Central memory CD8-positive, alpha-beta T cell (primary cell): ENCODE data around the gene PASK.
"Not testable (repeated sequence)": the region's sequence is repeated elsewhere in the genome, so short reads cannot be mapped to it uniquely, and the experiment has no call there.

ENCODE experiments used
- ATAC-seq: fragments of 150-1000 bp; cut with Tn5 transposase; replicated peaks from 2 replicates; pipeline ENCODE4 v1.10.0; 2022; ENCODE audit warnings: mild to moderate bottlenecking, moderate FRiP score, moderate number of reproducible peaks; ENCODE audit not compliant: poor library complexity, severe bottlenecking; ENCODE audit errors: extremely low read depth
- DNase-seq, 2 donors: peaks; one replicate each; pipeline ENCODE4 v3.0.0; 2021; ENCODE audit warnings: low spot score in 2 of 2
- H3K27ac Mint-ChIP-seq: one replicate; pipeline ENCODE4 v1.8.0; 2022; ENCODE audit warnings: low read depth, mild to moderate bottlenecking, moderate library complexity, mixed read lengths
- H3K27me3 Mint-ChIP-seq: one replicate; pipeline ENCODE4 v1.8.0; 2022; ENCODE audit warnings: mixed read lengths
- H3K36me3 Mint-ChIP-seq: one replicate; pipeline ENCODE4 v1.8.0; 2022; ENCODE audit warnings: mild to moderate bottlenecking, moderate library complexity, mixed read lengths; ENCODE audit not compliant: insufficient read depth
- H3K4me1 Mint-ChIP-seq: one replicate; pipeline ENCODE4 v1.8.0; 2022; ENCODE audit warnings: mixed read lengths
- H3K4me3 Mint-ChIP-seq: one replicate; pipeline ENCODE4 v1.8.0; 2022; ENCODE audit warnings: mild to moderate bottlenecking, moderate library complexity, mixed read lengths
- H3K9me3 Mint-ChIP-seq: one replicate; pipeline ENCODE4 v1.8.0; 2022; ENCODE audit warnings: mixed read lengths

Gene PASK

GRCh38 chr2:241096979-241097378 lies 52.3 kb downstream of the PASK start:
- H3K36me3 Mint-ChIP-seq: peaks cover 34% of the 10 kb centered on the region
- peak overlapping the region; percentile 81 for H3K27ac Mint-ChIP-seq
- peaks cover 67% of the 10 kb centered on the region for H3K4me1 Mint-ChIP-seq
- no peaks in the 10 kb centered on the region for H3K27me3 Mint-ChIP-seq
- DNase-seq (no peak), ATAC-seq (no peak)
- no peak overlapping the region for H3K4me3 Mint-ChIP-seq
- no peaks in the 10 kb centered on the region for H3K9me3 Mint-ChIP-seq

- H3K27me3 Mint-ChIP-seq: no peaks in the 10 kb centered on the region
- peak overlapping the region; percentile 23 for H3K4me3 Mint-ChIP-seq
- H3K36me3 Mint-ChIP-seq: peaks cover 36% of the 10 kb centered on the region
- H3K27ac Mint-ChIP-seq: peak overlapping the region; percentile 81
- DNase-seq (no peak), ATAC-seq (peak; percentile 99)
- no peaks in the 10 kb centered on the region for H3K9me3 Mint-ChIP-seq
- H3K4me1 Mint-ChIP-seq: peaks cover 61% of the 10 kb centered on the region
Observed at GRCh38 chr2:241095594-241096290, 53.5 kb downstream of the PASK start.

- DNase-seq (no peak), ATAC-seq (no peak)
- Mint-ChIP-seq H3K27me3 (no peaks in the 10 kb centered on the region), H3K9me3 (no peaks in the 10 kb centered on the region), H3K36me3 (peaks cover 39% of the 10 kb centered on the region), H3K27ac (peak overlapping the region; percentile 81), H3K4me1 (peaks cover 54% of the 10 kb centered on the region), H3K4me3 (no peak overlapping the region)
Observed at GRCh38 chr2:241094924-241095420, 54.3 kb downstream of the PASK start.

GRCh38 chr2:241094172-241094571 lies 55.1 kb downstream of the PASK start:
- H3K4me1 Mint-ChIP-seq: peaks cover 46% of the 10 kb centered on the region
- no peak overlapping the region for H3K4me3 Mint-ChIP-seq
- no peak for DNase-seq
- H3K36me3 Mint-ChIP-seq: peaks cover 40% of the 10 kb centered on the region
- no peaks in the 10 kb centered on the region for H3K9me3 Mint-ChIP-seq
- no peaks in the 10 kb centered on the region for H3K27me3 Mint-ChIP-seq
- no peak overlapping the region for H3K27ac Mint-ChIP-seq
- ATAC-seq: no peak

GRCh38 chr2:241093133-241093781 lies 56.0 kb downstream of the PASK start:
- H3K4me1 Mint-ChIP-seq: peaks cover 40% of the 10 kb centered on the region
- H3K27ac Mint-ChIP-seq: peak overlapping the region; percentile 49
- H3K27me3 Mint-ChIP-seq, DNase-seq, H3K4me3 Mint-ChIP-seq, ATAC-seq, H3K9me3 Mint-ChIP-seq: not testable (repeated sequence)
- H3K36me3 Mint-ChIP-seq: peaks cover 40% of the 10 kb centered on the region

- Mint-ChIP-seq H3K27ac (peak overlapping the region; percentile 49), H3K4me1 (peaks cover 38% of the 10 kb centered on the region), H3K36me3 (peaks cover 44% of the 10 kb centered on the region), H3K27me3 (no peaks in the 10 kb centered on the region), H3K4me3 (no peak overlapping the region), H3K9me3 (no peaks in the 10 kb centered on the region)
- ATAC-seq (no peak), DNase-seq (no peak)
Observed at GRCh38 chr2:241092677-241093076, 56.6 kb downstream of the PASK start.

- H3K27ac Mint-ChIP-seq: no peak overlapping the region
- peaks cover 30% of the 10 kb centered on the region for H3K4me1 Mint-ChIP-seq
- no peak for ATAC-seq
- H3K36me3 Mint-ChIP-seq: peaks cover 49% of the 10 kb centered on the region
- H3K4me3 Mint-ChIP-seq: no peak overlapping the region
- no peaks in the 10 kb centered on the region for H3K27me3 Mint-ChIP-seq
- no peak for DNase-seq
- no peaks in the 10 kb centered on the region for H3K9me3 Mint-ChIP-seq
Observed at GRCh38 chr2:241091734-241092445, 57.4 kb downstream of the PASK start.

GRCh38 chr2:241091201-241091600 lies 58.1 kb downstream of the PASK start:
- no peaks in the 10 kb centered on the region for H3K9me3 Mint-ChIP-seq

GRCh38 chr2:241088791-241089732 lies 60.2 kb downstream of the PASK start:
- H3K27me3 Mint-ChIP-seq: no peaks in the 10 kb centered on the region
- no peak for DNase-seq
- peaks cover 42% of the 10 kb centered on the region for H3K36me3 Mint-ChIP-seq
- H3K27ac Mint-ChIP-seq: no peak overlapping the region
- H3K4me1 Mint-ChIP-seq: peaks cover 5% of the 10 kb centered on the region
- no peaks in the 10 kb centered on the region for H3K9me3 Mint-ChIP-seq
- ATAC-seq: no peak
- no peak overlapping the region for H3K4me3 Mint-ChIP-seq

More at GRCh38 chr2:241091201-241091600, 58.1 kb downstream of the PASK start:
- H3K36me3 Mint-ChIP-seq: peaks cover 49% of the 10 kb centered on the region
- no peak for ATAC-seq
- H3K4me3 Mint-ChIP-seq: no peak overlapping the region
- no peaks in the 10 kb centered on the region for H3K27me3 Mint-ChIP-seq
- no peak overlapping the region for H3K27ac Mint-ChIP-seq
- H3K4me1 Mint-ChIP-seq: peaks cover 23% of the 10 kb centered on the region
- DNase-seq: no peak

- no peaks in the 10 kb centered on the region for H3K27me3 Mint-ChIP-seq
- H3K36me3 Mint-ChIP-seq: peaks cover 40% of the 10 kb centered on the region
- DNase-seq (no peak), ATAC-seq (no peak)
- no peak overlapping the region for H3K4me3 Mint-ChIP-seq
- H3K9me3 Mint-ChIP-seq: no peaks in the 10 kb centered on the region
- H3K27ac Mint-ChIP-seq: peak overlapping the region; percentile 74
- H3K4me1 Mint-ChIP-seq: peaks cover 5% of the 10 kb centered on the region
Observed at GRCh38 chr2:241088376-241088775, 60.9 kb downstream of the PASK start.

- Mint-ChIP-seq H3K36me3 (peaks cover 36% of the 10 kb centered on the region), H3K27ac (peak overlapping the region; percentile 74), H3K4me3 (no peak overlapping the region)
Observed at GRCh38 chr2:241087420-241088268, 61.6 kb downstream of the PASK start.

More at GRCh38 chr2:241087420-241088268, 61.6 kb downstream of the PASK start:
- H3K9me3 Mint-ChIP-seq: no peaks in the 10 kb centered on the region
- DNase-seq (no peak), ATAC-seq (no peak)
- no peaks in the 10 kb centered on the region for H3K27me3 Mint-ChIP-seq
- peaks cover 9% of the 10 kb centered on the region for H3K4me1 Mint-ChIP-seq
